Chondrocyte (in vitro differentiated cells): ENCODE measurements around the gene GABRR1. TPM values are rescaled to one million over a fixed set of nuclear protein-coding genes. Genes with fewer than 3 reads are reported as not detected.

Experiments
- DNase-seq: peaks from one replicate; pipeline ENCODE4 v3.0.0; 2021; ENCODE audit warnings: mixed read lengths, low spot score
- H3K27ac Mint-ChIP-seq: one replicate; pipeline ENCODE4 v1.8.0; 2021; ENCODE audit warnings: mild to moderate bottlenecking, moderate library complexity, mixed read lengths; ENCODE audit not compliant: unreplicated experiment
- H3K27me3 Mint-ChIP-seq: 2 replicates; pipeline ENCODE4 v1.8.0; 2021; ENCODE audit warnings: low read depth, mixed read lengths
- H3K36me3 Mint-ChIP-seq: 2 replicates; pipeline ENCODE4 v1.8.0; 2021; ENCODE audit warnings: low read depth, mixed read lengths
- H3K4me1 Mint-ChIP-seq: 2 replicates; pipeline ENCODE4 v1.8.0; 2021; ENCODE audit warnings: low read depth, mild to moderate bottlenecking, mixed read lengths
- H3K4me3 Mint-ChIP-seq: one replicate; pipeline ENCODE4 v1.8.0; 2021; ENCODE audit warnings: mild to moderate bottlenecking, moderate library complexity, mixed read lengths; ENCODE audit not compliant: unreplicated experiment
- H3K9me3 Mint-ChIP-seq: 2 replicates; pipeline ENCODE4 v1.8.0; 2021; ENCODE audit warnings: low read depth, mixed read lengths
- CTCF ChIP-seq: fragments of 200-600 bp; sonication (generic); IDR thresholded peaks from 2 replicates; pipeline ENCODE4 v1.5.0; 2021; ENCODE audit warnings: antibody characterized with exemption, mild to moderate bottlenecking, moderate library complexity
- total RNA-seq: library from RNA; stranded (reverse); gene quantifications from 3 replicates; pipeline ENCODE4 v1.2.1, GENCODE V29; 2021

The GABRR1 gene
- total RNA-seq, 1 donor from 2014 or later, result not detected

- peaks cover 9% of the 10 kb centered on the region for H3K4me1 Mint-ChIP-seq
- no peak for DNase-seq
- no peaks in the 10 kb centered on the region for H3K36me3 Mint-ChIP-seq
- TF ChIP-seq CTCF, result no peak
- no peak overlapping the region for H3K27ac Mint-ChIP-seq
- peaks cover 5% of the 10 kb centered on the region for H3K9me3 Mint-ChIP-seq
- H3K27me3 Mint-ChIP-seq, result peaks cover 21% of the 10 kb centered on the region
- no peak overlapping the region for H3K4me3 Mint-ChIP-seq
These were observed 4.7 kb downstream of the GABRR1 start for GRCh38 chr6:89212472-89212871.

- Mint-ChIP-seq H3K4me3 (no peak overlapping the region), H3K27me3 (peaks cover 16% of the 10 kb centered on the region), H3K4me1 (peaks cover 10% of the 10 kb centered on the region), H3K27ac (no peak overlapping the region), H3K36me3 (no peaks in the 10 kb centered on the region), H3K9me3 (peaks cover 4% of the 10 kb centered on the region)
- no peak for DNase-seq
- no peak for TF ChIP-seq CTCF
These were observed 7.7 kb downstream of the GABRR1 start for GRCh38 chr6:89209457-89209856.

- TF ChIP-seq CTCF, result no peak
- Mint-ChIP-seq H3K36me3 (no peaks in the 10 kb centered on the region), H3K9me3 (no peaks in the 10 kb centered on the region), H3K27ac (no peak overlapping the region), H3K4me1 (peaks cover 10% of the 10 kb centered on the region), H3K4me3 (no peak overlapping the region), H3K27me3 (peaks cover 12% of the 10 kb centered on the region)
- no peak for DNase-seq
These were observed 8.6 kb downstream of the GABRR1 start for GRCh38 chr6:89208551-89208950.

- Mint-ChIP-seq H3K27ac (no peak overlapping the region), H3K4me3 (no peak overlapping the region), H3K27me3 (peaks cover 9% of the 10 kb centered on the region), H3K36me3 (no peaks in the 10 kb centered on the region), H3K9me3 (no peaks in the 10 kb centered on the region), H3K4me1 (peaks cover 10% of the 10 kb centered on the region)
- no peak for DNase-seq
- TF ChIP-seq CTCF, result no peak
These were observed 11.3 kb downstream of the GABRR1 start for GRCh38 chr6:89205819-89206218.

GRCh38 chr6:89204096-89204495 lies 13.1 kb downstream of the GABRR1 start:
- Mint-ChIP-seq H3K9me3 (no peaks in the 10 kb centered on the region), H3K27ac (no peak overlapping the region), H3K27me3 (peaks cover 12% of the 10 kb centered on the region), H3K4me1 (peaks cover 10% of the 10 kb centered on the region), H3K4me3 (no peak overlapping the region), H3K36me3 (no peaks in the 10 kb centered on the region)
- TF ChIP-seq CTCF, result no peak
- DNase-seq, result no peak
